HFFc6 (cell line): ENCODE data around the gene NOTCH4. TPM values are rescaled to one million over a fixed set of nuclear protein-coding genes. Genes with fewer than 3 reads are reported as not detected.
"Not testable (repeated sequence)": the region's sequence is repeated elsewhere in the genome, so short reads cannot be mapped to it uniquely, and the experiment has no call there.

Experiments
- DNase-seq: peaks from one replicate; pipeline ENCODE4 v3.0.0-alpha.2; 2018
- H3K27ac Mint-ChIP-seq: 2 replicates; pipeline ENCODE4 v1.8.0; 2020; ENCODE audit warnings: mild to moderate bottlenecking, mixed read lengths
- H3K27me3 Mint-ChIP-seq: 2 replicates; pipeline ENCODE4 v1.8.0; 2021; ENCODE audit warnings: mild to moderate bottlenecking, moderate library complexity, mixed read lengths; ENCODE audit not compliant: insufficient read depth
- H3K36me3 Mint-ChIP-seq: 2 replicates; pipeline ENCODE4 v1.8.0; 2021; ENCODE audit warnings: low read depth, mixed read lengths
- H3K4me1 Mint-ChIP-seq: 2 replicates; pipeline ENCODE4 v1.8.0; 2020; ENCODE audit warnings: low read depth, mixed read lengths
- H3K4me3 Mint-ChIP-seq: 2 replicates; pipeline ENCODE4 v1.8.0; 2020; ENCODE audit warnings: mild to moderate bottlenecking, moderate library complexity, mixed read lengths
- H3K9me3 Mint-ChIP-seq: 2 replicates; pipeline ENCODE4 v1.8.0; 2020; ENCODE audit warnings: mild to moderate bottlenecking, mixed read lengths
- total RNA-seq, 6 experiments: library from RNA; stranded (reverse); fragmentation: NEBNext Ultra II Directional; extraction: Animal tissue kit (Norgen Biotek cat#: 25700); gene quantifications; 2 replicates in 1 of 6; 3 replicates in 5 of 6; pipeline ENCODE4 v1.2.3, GENCODE V29; 2021
- TF ChIP-seq, protein P1 (sequence below): fragments of 200-600 bp; sonication (generic); IDR thresholded peaks from 2 replicates; pipeline ENCODE4 v1.5.0; 2021; ENCODE audit warnings: antibody characterized with exemption, mild to moderate bottlenecking

The NOTCH4 gene
- total RNA-seq, 6 experiments from 2014 or later, result 0.29 to 0.68 (median 0.48) TPM

DNA sequence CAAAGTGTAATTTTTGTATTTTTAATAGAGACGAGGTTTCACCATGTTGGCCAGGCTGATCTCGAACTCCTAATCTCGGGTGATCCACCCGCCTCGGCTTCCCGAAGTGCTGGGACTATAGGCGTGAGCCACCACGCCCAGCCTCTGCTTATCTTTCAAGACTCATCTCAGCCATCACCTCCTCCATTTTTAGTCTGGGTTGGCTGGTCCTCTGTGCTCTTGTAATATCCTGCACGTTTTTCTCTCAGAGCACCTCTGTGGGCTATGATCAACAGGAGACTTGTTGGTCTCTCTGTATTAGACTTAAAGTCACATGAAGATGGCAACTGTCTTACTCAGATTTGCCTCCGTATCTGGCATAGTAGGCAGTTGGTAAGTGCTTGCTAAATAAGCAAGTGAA, 7.6 kb downstream of the NOTCH4 start:
- H3K27ac Mint-ChIP-seq, result no peak overlapping the region
- no peak overlapping the region for H3K4me3 Mint-ChIP-seq
- no peaks in the 10 kb centered on the region for H3K36me3 Mint-ChIP-seq
- no peaks in the 10 kb centered on the region for H3K4me1 Mint-ChIP-seq
- H3K9me3 Mint-ChIP-seq, result no peaks in the 10 kb centered on the region
- H3K27me3 Mint-ChIP-seq, result peaks cover 55% of the 10 kb centered on the region
- DNase-seq, result no peak
- TF ChIP-seq, protein P1, sequence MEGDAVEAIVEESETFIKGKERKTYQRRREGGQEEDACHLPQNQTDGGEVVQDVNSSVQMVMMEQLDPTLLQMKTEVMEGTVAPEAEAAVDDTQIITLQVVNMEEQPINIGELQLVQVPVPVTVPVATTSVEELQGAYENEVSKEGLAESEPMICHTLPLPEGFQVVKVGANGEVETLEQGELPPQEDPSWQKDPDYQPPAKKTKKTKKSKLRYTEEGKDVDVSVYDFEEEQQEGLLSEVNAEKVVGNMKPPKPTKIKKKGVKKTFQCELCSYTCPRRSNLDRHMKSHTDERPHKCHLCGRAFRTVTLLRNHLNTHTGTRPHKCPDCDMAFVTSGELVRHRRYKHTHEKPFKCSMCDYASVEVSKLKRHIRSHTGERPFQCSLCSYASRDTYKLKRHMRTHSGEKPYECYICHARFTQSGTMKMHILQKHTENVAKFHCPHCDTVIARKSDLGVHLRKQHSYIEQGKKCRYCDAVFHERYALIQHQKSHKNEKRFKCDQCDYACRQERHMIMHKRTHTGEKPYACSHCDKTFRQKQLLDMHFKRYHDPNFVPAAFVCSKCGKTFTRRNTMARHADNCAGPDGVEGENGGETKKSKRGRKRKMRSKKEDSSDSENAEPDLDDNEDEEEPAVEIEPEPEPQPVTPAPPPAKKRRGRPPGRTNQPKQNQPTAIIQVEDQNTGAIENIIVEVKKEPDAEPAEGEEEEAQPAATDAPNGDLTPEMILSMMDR, result no peak

DNA sequence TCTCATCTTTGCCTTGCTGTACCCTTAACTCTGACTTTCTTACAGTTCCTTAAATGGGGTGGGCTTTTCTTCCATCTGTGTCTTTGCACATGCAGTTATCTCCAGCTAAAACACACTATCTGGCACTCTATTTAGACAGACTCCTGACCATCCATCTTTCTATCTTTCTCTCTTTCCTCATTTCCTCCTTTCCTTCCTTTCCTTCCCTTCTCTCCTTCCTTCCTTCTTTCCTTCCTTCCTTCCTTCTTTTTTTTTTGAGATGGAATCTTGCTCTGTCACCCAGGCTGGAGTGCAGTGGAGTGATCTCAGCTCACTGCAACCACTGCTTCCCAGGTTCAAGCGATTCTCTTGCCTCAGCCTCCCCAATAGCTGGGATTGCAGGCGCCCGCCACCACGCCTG, 8.2 kb downstream of the NOTCH4 start:
- TF ChIP-seq, protein P1, result no peak
- no peak for DNase-seq
- no peaks in the 10 kb centered on the region for H3K36me3 Mint-ChIP-seq
- peaks cover 52% of the 10 kb centered on the region for H3K27me3 Mint-ChIP-seq
- no peak overlapping the region for H3K27ac Mint-ChIP-seq
- no peak overlapping the region for H3K4me3 Mint-ChIP-seq
- no peaks in the 10 kb centered on the region for H3K4me1 Mint-ChIP-seq
- H3K9me3 Mint-ChIP-seq, result no peaks in the 10 kb centered on the region

DNA sequence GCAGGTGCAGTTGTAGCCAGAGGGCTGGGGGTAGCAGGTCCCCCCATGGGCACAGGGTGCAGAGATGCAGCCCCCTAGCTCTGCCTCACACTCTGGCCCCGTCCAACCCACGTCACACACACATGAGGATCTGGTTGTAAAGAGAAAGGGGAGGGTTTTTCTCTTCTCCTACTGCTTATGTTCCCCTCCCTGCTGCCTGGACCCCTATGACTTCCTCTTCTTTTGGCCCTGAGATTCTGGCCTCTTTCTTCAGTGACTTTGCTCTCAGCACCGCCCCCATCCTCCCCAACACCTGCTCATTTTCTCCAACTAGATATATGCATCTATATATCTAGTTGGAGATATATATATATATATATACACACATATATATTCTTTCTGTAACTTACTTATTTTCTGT, 9.7 kb downstream of the NOTCH4 start:
- Mint-ChIP-seq H3K27me3 (peaks cover 44% of the 10 kb centered on the region), H3K36me3 (no peaks in the 10 kb centered on the region), H3K27ac (no peak overlapping the region), H3K4me3 (no peak overlapping the region), H3K4me1 (no peaks in the 10 kb centered on the region), H3K9me3 (no peaks in the 10 kb centered on the region)
- TF ChIP-seq, protein P1, result no peak
- DNase-seq, result no peak

DNA sequence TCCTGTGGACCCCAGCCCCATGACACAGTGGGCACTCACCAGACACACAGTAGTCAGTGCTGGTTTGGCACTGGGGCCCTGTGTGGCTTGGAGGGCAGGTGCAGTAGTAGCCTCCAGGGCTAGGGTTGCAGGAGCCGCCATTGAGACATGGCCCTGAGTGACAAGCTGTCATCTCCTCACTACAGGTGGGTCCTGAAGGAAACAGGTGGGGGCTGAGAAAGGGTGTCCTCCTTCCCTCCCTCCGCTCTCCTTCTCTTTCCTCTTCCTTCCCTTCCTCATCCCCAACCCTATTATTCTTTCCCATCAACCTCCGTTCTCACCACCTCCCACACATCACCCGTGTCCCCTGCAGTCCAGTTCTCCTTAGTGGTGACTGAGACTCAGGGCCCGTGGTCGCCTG, 10.2 kb downstream of the NOTCH4 start:
- no peaks in the 10 kb centered on the region for H3K4me1 Mint-ChIP-seq
- H3K4me3 Mint-ChIP-seq, result no peak overlapping the region
- H3K36me3 Mint-ChIP-seq, result no peaks in the 10 kb centered on the region
- no peak for DNase-seq
- H3K9me3 Mint-ChIP-seq, result no peaks in the 10 kb centered on the region
- H3K27me3 Mint-ChIP-seq, result peaks cover 44% of the 10 kb centered on the region
- no peak overlapping the region for H3K27ac Mint-ChIP-seq
- TF ChIP-seq, protein P1, result no peak

DNA sequence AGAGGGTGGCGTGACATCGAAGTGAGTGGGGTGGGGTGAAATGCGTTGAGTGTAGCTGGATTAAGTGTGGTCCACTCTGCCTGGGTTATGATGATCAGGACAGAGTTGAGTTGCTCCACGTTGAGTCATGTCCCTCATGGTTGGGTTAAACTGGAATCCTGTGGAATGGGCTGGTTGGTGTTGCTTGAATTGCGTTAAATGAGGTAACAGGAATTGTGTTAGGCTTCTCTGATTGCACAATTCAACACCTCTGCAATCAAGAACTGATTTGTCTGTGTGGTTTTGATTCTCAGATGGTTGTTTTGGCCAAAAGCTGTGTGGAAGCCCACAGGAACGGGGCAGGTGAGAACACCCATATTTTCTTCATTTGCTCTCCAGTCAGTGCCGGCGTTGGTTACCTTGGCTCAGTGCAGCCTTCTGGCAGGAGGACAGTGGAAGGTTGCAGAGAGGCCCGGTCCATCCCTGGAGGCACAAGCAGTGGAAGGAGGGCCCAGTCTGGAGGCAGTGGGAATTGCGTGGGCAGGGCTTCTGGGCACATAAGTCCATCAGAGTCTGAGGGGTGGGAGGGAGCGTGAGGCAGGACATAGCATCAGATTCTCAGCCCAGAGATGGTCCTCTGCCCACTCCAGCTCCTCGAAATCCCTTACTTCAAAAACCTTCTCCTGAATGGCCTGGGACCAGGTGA, 11.6 kb downstream of the NOTCH4 start:
- DNase-seq, result no peak
- TF ChIP-seq, protein P1, result no peak
- Mint-ChIP-seq H3K27ac (no peak overlapping the region), H3K36me3 (no peaks in the 10 kb centered on the region), H3K4me3 (no peak overlapping the region), H3K9me3 (no peaks in the 10 kb centered on the region), H3K4me1 (no peaks in the 10 kb centered on the region), H3K27me3 (peaks cover 34% of the 10 kb centered on the region)

DNA sequence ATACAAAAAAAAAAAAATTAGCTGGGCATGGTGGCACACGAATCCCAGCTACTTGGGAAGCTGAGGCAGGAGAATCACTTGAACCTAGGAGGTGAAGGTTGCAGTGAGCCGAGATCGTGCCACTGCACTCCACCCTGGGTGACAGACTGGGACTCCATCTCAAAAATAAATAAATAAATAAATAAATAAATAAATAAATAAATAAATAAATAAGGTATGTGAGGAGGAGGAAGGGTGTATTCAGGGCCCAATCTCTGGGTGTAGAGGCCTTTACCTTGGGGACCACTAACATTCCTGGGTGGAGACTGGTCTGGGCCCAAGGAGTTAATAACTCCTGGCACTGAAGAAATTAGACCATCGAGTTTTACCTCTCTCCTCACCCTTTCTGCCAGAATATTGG, 12.4 kb downstream of the NOTCH4 start:
- DNase-seq, H3K27ac Mint-ChIP-seq: not testable (repeated sequence)
- H3K27me3 Mint-ChIP-seq, result peaks cover 28% of the 10 kb centered on the region

More for the DNA sequence above, 12.4 kb downstream of the NOTCH4 start:
- not testable (repeated sequence) for H3K9me3 Mint-ChIP-seq, H3K4me3 Mint-ChIP-seq, H3K36me3 Mint-ChIP-seq, H3K4me1 Mint-ChIP-seq
